ENCODE results near the gene GNB4. TPM values are rescaled to one million over a fixed set of nuclear protein-coding genes. Genes with fewer than 3 reads are reported as not detected.
A peak's percentile ranks its signal among the peaks of the same experiment; 100 is the strongest.

Gene GNB4
- total and polyA plus RNA-seq, 12 donors, result 6.6 to 48.2 (median 12.8) TPM

GRCh38 chr3:179455954-179456353, 4.7 kb upstream of the GNB4 start:
- TF ChIP-seq CTCF (IDR thresholded peaks at IDR 0.05), result no peak
- DNase-seq, result no peak
- intact Hi-C loops (cut with DNase I), result loop anchor here in 1 of 10 donors (10.0 kb wide), 1 partner anchor 59 kb away; no protein-coding TSS in a partner anchor
- no peak for ATAC-seq
- no peak overlapping the region for H3K4me3 ChIP-seq
- no peaks in the 10 kb centered on the region for H3K27me3 ChIP-seq
- no peaks in the 10 kb centered on the region for H3K9me3 ChIP-seq
- no peaks in the 10 kb centered on the region for H3K36me3 ChIP-seq
- H3K4me1 ChIP-seq, result peaks cover 0 to 19% (median 16%) of the 10 kb centered on the region in 9 donors
- 98 to 99% methylated on average over 6 of the region's 6 CpGs for WGBS, 2 donors
- H3K27ac ChIP-seq, result no peak overlapping the region

DNA sequence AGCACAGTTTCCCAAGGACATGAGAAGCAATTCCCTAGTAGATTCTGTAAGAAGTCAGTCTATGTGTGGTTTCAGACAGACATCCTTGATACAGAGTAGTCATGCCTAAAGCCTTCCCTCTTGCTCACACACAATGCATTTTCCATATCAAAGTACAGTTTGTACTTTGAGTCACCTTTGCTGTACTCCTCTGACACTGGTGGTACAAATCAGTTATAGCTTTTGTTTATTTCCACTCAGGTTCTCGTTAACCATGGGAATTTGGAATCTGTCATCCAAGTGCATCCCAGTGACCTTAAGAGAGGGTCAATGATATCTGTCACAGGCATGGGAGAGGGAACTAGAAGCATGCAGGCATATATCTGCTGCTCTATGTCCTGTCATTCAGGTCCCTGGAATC, 3.6 kb upstream of the GNB4 start:
- H3K27ac ChIP-seq, result peak overlapping the region in 2 of 10 donors; percentile 22 to 62
- H3K4me1 ChIP-seq, result peaks cover 0 to 20% (median 17%) of the 10 kb centered on the region in 9 donors
- no peaks in the 10 kb centered on the region for H3K9me3 ChIP-seq
- no peak overlapping the region for H3K4me3 ChIP-seq
- ATAC-seq (peak in 2 of 8 donors; percentile 21 to 60), DNase-seq (no peak)
- TF ChIP-seq CTCF (IDR thresholded peaks at IDR 0.05), result no peak
- intact Hi-C loops (cut with DNase I), result loop anchor here in 2 of 10 donors (5.0 to 10.0 kb wide), 2 partner anchors 60 to 107 kb away; partner anchors contain the start of gene ACTL6A (in 2 of the 2)
- no peaks in the 10 kb centered on the region for H3K36me3 ChIP-seq
- WGBS, 2 donors, result 32 to 42% methylated on average over 1 of the region's 1 CpG
- no peaks in the 10 kb centered on the region for H3K27me3 ChIP-seq

DNA sequence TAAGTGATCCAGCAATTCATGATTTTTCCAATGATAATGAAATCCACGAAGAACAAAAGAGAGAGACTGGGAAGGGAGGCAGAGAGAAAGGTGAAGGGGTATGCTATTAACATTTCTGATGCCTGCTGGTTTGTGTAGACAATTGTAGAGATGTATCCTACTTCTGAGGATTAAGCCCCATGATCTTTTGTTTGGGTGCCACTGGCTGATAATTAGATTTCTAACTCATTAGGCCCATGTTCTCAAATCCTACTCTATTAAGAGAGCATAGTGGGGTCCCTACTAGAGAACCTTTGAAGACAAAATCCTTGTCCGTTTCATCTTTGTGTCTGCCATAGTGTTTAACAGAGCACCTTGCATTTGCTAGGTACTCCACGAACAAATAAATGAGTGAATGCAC, 2.7 kb upstream of the GNB4 start:
- H3K4me1 ChIP-seq, result peaks cover 0 to 29% (median 26%) of the 10 kb centered on the region in 9 donors
- H3K4me3 ChIP-seq, result no peak overlapping the region
- TF ChIP-seq CTCF (IDR thresholded peaks at IDR 0.05), result no peak
- peak overlapping the region in 1 of 10 donors; percentile 62 for H3K27ac ChIP-seq
- no peak for DNase-seq
- no peaks in the 10 kb centered on the region for H3K36me3 ChIP-seq
- ATAC-seq, result no peak
- intact Hi-C loops (cut with DNase I), result loop anchor here in 2 of 10 donors (5.0 to 10.0 kb wide), 2 partner anchors 61 to 108 kb away; partner anchors contain the start of gene ACTL6A (in 2 of the 2)
- H3K27me3 ChIP-seq, result no peaks in the 10 kb centered on the region
- H3K9me3 ChIP-seq, result no peaks in the 10 kb centered on the region
- 88% methylated on average over 3 of the region's 3 CpGs for WGBS, 2 donors

DNA sequence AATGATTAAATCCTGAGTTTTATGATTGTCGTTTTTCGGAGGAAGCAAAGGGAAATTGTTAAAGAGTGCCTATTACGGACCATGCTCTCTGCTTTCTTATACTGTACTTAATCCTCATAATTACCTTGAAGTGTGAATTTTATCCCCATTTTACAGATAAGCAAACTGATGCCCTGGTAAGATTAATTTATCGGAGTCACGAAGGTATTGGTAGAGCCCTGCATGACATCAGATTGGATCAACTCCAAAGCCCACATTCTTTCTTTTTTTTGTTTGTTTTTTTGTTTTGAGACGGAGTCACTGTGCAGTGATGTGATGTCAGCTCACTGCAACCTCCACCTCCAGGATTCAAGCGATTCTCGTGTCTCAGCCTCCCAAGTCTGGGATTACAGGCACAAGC, 1.6 kb upstream of the GNB4 start:
- Histone ChIP-seq H3K9me3 (no peaks in the 10 kb centered on the region), H3K4me1 (peaks cover 0 to 40% (median 36%) of the 10 kb centered on the region in 9 donors), H3K27ac (peak overlapping the region in 8 of 10 donors; percentile 92 to 97 (median 95)), H3K4me3 (no peak overlapping the region), H3K27me3 (no peaks in the 10 kb centered on the region), H3K36me3 (no peaks in the 10 kb centered on the region)
- ATAC-seq, result no peak
- WGBS, 2 donors, result 79 to 80% methylated on average over 8 of the region's 8 CpGs
- no peak for TF ChIP-seq CTCF (IDR thresholded peaks at IDR 0.05)
- no peak for DNase-seq
- intact Hi-C loops (cut with DNase I), result loop anchor here in 2 of 10 donors (5.0 to 10.0 kb wide), 2 partner anchors 62 to 109 kb away; partner anchors contain the start of gene ACTL6A (in 2 of the 2)
